GM12873 (cell line): Measurements from ENCODE around the gene AAK1.

Experiments
- CTCF ChIP-seq: IDR thresholded peaks from 2 replicates; pipeline ENCODE4 v1.5.1; 2012; ENCODE audit warnings: low read depth, mild to moderate bottlenecking, moderate library complexity, low read length, control low read depth; ENCODE audit not compliant: insufficient read depth; ENCODE audit errors: missing control alignments

AAK1 gene

GRCh38 chr2:69563021-69563420 lies 80.5 kb downstream of the AAK1 start:
- TF ChIP-seq CTCF, result no peak

- TF ChIP-seq CTCF, result no peak
Measured at GRCh38 chr2:69561101-69561500, 82.4 kb downstream of the AAK1 start.

- no peak for TF ChIP-seq CTCF
Measured at GRCh38 chr2:69560147-69560482, 83.4 kb downstream of the AAK1 start.

GRCh38 chr2:69559442-69560146 lies 83.9 kb downstream of the AAK1 start:
- peak; percentile 80 for TF ChIP-seq CTCF

GRCh38 chr2:69556008-69556407 lies 87.5 kb downstream of the AAK1 start:
- no peak for TF ChIP-seq CTCF

- TF ChIP-seq CTCF, result no peak
Measured at GRCh38 chr2:69554981-69555380, 88.6 kb downstream of the AAK1 start.

- no peak for TF ChIP-seq CTCF
Measured at GRCh38 chr2:69554568-69554967, 89.0 kb downstream of the AAK1 start.
